NCI-H226 (cell line): ENCODE results near the gene ETFA.
A peak's percentile ranks its signal among the peaks of the same experiment; 100 is the strongest.
"Not testable (repeated sequence)": the region's sequence is repeated elsewhere in the genome, so short reads cannot be mapped to it uniquely, and the experiment has no call there.

ENCODE experiments used
- DNase-seq: peaks from one replicate; pipeline ENCODE4 v3.0.0-alpha.2; 2015

ETFA gene

DNA sequence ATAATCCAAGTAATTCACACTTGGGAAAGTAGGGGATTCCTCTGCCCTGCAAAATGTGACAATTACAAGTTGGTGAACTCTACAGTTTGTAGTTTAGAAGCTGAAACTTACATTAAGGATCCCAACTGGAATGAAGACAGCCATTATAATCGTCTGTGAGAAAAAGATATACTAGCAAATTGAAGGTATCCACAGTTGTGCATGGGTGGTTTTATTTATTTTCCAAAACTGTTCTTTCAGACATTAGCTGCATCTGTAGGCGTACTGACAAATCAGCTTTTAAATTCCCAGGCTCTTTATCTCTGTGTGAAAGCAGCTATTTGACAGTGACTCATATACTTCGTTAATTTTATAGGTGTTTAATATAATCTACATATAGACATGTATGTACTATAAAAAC is 12.8 kb upstream of the ETFA start:
- DNase-seq: peak; percentile 41

DNA sequence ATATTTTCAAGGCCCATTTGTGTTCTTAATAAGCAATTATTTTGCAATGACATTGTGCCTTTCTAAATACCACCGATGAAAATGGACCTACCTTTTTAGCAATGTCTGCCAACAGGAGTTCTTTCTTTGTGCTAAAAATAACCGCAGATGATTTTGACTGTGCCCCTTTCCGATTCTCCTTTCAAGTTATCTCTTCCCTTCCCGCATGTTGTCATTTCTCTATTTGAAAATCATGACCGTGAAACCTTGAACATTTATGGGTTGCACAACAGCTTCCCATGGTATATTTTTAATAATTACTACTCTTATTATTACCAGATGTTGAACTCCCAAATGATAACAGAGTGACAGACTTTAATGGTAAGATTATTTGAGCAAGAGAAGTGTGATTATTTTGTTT is 10.3 kb upstream of the ETFA start:
- no peak for DNase-seq

DNA sequence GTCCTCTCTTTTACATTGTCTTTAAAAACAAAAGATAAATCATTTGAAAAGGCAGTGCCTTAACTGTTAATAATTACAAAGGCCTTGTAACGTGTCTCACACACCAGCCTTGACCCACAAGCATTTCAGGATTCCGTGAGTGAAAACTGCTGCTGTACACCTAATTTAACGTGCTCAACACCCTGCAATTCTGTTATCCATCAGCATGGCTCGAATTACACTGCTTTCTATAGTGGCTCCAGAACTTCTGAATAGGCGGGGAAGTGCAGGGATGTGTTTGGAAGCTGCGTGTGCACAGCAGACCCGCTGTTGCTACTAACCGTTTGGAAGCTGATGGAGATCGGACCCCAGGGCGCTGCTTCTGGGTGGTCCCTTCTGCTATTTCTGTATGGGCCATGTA is 9.9 kb upstream of the ETFA start:
- no peak for DNase-seq

DNA sequence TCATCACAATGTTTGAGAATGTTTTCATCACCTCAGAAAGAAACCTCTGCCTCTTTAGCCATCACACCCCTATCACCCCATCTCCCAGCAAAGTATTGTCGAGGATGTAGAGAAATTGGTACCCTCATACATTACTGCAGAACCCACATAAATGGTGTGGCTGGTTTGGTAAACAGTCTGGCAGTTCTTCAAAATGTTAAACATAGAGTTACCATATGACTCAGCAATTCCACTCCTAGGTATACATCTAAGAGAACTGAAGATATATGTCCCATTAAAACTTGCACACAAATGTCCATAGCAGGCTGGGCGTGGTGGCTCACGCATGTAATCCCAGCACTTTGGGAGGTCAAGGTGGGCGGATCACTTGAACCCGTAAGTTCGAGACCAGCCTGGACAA is 8.7 kb upstream of the ETFA start:
- no peak for DNase-seq

DNA sequence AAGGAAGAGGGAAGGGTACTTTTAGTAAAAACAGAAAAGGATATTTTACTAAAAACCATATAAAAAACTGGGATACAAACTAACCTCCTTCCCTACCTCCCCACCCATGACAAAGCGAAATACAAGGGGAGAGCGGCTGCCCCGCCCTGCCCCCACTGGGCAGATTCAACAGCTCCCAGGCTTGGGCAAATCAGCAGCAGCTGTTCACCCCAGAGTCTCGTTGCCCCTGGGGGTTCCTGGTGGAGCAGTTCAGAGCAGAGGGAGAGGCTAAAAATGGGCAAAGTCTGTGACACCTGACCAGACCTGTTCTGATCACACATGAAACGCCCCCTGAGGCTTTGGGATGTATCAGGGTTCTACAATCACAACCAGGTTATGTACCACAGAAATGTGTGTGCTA is 2.5 kb upstream of the ETFA start:
- DNase-seq: no peak

DNA sequence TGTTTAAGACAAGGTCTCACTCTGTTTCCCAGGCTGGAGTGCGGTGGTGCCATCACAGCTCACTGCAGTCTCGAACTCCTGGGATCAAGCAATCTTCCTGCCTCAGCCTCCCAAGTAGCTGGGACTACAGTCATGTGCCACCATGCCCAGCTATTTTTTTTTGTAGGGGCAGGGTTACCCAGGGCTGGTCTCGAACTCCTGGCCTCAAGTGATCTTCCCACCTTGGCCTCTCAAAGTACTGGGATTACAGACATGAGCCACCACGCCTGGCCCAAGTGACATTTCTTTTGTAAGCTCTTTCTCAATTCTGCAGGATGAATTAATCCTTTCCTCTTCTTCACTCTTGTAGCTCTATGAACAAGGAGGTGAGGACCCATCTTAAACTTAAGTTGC is 1.9 kb upstream of the ETFA start:
- DNase-seq: not testable (repeated sequence)

DNA sequence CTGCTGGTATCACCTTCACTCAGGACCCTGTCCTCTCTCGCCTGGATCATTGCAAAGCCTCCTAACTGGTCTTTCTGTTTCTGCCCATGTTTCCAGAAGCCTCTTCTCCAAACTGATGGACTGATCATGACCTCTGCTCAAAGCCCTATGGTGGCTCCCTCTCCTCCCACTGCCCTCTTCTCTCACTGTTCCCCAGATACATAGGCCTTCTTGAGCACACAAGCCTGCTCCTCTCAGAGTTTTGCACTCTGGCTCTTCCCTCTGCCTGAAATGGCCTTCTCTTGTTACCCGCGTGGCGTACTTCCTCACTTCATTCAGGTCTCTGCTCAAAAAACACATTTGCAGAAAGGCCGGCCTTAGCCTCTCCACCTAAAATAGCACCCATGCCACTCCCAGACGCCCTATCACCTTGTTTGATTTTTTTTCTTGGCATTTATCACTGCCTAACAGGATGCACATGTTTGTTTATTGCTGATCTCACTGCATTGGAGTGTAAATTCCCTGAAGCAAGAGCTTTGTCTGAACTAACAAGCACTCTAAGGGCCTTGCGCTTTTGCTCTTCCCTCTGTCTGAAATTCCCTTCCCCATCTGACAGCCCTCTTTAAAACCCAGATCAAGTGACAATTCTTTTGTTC is 1.4 kb upstream of the ETFA start:
- DNase-seq: peak; percentile 73

DNA sequence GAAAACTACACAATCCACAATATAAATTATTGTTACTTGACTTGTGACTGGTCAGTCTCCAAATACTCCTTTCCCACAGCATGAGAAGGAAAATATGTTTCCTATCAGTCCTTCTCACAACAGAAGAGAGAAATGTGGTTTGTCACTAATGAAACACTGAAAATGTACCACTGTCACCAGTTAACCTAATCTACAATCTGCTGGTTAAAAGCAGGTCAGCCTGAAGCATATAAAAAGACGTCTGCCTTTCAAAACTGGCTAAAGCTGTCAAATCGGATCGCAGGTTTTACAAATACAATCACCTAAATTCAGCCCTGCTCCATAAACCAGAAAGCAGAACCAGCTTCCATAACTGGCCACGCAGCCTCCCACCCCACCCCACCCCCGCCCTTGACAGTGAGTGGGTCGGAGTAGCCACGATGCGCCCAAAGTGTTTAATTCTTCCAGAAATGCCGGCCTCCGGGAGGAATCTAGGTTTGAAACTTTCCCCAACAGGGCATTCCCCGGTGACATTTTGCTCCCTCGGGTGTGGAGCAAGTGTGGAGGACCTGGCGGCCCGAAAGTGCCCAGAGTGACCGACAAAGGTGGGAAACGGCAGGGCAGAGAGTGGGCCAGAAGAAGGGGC is 682 bp downstream of the ETFA start:
- DNase-seq: no peak

DNA sequence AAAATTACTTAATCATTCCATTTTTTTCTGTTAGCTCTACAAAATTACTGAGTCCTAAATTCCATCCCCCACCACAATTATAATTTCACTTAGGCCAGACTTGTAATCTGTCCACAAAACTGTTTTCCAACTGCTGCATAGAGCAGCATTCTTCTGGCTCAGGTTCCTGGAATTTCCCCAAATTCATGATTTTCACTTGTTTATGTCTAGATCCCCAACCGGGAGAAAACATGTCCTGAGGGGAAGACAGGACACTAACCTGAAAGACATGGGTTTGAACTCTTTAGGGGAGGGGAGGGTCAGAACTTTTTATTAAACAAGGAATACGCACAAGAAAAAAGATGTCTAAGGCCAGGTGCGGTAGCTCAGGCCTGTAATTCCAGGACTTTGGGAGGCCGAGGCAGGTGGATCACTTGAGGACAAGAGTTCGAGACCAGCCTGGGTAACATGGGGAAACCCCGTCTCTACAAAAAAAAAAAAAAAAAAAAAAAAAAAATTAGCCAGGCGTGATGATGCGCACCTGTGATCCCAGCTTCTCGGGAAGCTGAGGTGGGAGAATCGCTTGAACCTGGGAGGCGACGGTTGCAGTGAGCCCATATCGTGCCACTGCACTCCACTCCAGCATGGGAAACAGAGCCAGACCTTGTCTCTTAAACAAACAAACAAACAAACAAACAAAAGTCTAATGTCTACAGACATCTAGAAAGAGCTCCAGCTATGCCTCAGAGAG is 1.5 kb downstream of the ETFA start:
- DNase-seq: peak; percentile 21

DNA sequence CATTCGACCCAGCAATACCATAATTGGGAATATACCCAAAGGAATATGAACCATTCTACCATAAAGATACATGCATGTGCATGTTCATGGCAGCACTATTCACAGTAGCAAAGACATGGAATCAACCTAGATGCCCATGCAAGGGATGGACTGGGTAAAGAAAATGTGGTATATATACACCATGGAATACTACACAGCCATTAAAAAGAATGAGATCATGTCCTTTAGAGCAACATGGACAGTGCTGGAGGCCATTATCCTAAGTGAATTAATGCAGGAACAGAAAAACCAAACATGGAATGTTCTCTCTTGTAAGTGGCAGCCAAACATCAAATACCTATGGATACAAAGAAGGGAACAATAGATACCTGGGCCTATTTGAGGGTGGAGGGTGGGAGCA is 7.4 kb downstream of the ETFA start:
- no peak for DNase-seq

DNA sequence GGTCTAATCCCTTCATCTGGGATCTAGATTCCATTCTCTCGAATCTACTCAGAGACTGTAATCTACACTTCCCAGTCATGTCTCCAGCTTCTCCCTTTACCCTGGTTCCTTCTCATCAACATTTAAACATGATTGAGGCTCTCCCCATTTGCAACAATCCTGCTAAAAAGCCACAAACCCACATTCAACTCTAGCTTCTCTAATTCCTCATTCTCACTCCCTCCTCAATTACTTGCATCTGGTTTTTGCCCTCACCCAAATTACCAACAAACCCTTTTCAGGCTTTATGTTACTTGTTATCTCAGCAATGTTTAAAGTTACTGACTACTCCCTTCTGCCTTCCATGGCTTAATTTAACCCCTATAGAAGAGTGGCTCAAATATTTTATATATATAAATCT is 11.5 kb downstream of the ETFA start:
- no peak for DNase-seq

DNA sequence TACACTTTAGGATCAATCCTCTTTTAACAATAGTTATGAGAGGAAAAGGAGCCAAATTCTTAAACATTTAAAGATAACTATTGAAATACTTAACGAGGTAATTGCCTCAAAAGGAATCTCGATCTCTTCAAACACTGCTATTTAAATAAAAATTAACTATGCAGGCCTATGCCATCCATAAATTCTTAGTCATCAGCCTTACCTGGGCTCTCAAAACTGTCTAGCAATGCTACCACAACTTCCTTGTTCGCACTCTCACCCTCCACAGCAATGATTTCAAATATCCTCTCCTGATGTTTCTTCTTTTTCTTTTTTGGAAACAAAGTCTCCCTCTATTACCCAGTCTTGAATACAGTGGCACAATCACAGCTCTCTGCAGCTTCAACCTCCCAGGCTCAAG is 12.3 kb downstream of the ETFA start:
- DNase-seq: no peak

DNA sequence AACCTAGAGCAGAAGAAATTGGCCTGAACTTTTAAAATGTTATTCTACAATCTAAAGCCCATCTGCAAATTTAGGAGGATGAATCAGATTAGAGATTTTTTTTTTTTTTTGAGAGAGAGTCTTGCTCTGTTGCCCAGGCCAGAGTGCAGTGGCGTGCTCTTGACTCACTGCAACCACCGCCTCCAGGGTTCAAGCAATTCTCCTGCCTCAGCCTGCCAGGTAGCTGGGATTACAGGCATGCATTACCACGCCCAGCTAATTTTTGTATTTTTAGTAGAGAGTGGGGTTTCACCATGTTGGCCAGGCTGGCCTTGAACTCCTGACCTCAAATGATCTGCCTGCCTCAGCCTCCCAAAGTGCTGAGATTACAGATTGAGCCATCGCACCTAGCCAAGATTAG is 13.3 kb downstream of the ETFA start:
- not testable (repeated sequence) for DNase-seq

DNA sequence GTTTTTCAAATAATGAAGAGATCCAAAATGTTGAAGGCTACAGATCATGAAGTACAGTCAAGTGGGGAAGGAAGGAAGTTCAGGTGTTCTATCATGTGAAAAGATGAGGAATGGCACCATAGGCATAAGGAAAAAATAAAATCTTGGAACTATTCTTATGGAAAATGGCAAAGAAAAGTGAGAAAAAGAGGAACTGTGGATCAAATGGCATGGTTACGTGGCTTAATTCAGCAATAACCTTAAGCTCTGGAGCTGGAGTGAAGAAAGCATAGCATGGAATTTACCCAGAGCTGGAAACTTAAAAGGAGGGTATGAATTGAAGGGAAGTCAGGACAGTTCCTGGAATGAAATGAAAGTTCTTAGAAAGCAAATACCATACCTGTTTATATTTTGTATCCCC is 14.4 kb downstream of the ETFA start:
- no peak for DNase-seq

DNA sequence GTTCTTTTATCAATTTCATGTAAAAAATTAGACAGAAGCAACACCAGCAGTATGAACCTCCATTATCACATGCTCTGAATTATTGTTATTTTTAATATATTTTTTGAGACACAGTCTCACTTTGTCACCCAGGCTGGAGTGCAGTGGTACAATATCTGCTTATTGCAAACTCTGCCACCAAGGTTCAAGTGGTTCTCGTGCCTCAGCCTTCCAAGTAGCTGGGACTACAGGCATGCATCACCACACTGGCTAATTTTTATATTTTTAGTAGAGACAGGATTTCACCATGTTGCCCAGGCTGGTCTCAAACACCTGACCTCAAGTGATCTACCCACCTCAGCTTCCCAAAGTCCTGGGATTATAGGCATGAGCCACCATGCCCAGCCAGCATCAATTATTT is 16.8 kb downstream of the ETFA start:
- DNase-seq: not testable (repeated sequence)

DNA sequence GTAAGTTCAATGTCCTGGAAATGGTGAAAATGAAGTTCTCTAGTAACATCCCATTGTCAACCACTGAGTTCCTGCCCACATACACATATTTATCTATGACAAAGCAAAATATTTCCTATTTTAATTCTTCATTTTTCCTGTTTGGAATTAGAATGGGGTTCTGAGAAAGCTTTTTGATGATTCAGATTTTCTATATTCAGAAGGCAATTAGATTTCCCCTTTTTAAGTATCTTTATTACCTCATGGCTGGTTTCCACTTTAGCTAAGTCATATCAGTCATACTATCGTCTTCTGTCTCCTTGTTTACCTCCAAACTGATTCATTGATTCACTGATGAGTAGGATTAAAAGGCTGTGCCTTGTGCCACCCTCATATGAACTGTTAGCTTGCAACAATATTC is 17.9 kb downstream of the ETFA start:
- DNase-seq: no peak

DNA sequence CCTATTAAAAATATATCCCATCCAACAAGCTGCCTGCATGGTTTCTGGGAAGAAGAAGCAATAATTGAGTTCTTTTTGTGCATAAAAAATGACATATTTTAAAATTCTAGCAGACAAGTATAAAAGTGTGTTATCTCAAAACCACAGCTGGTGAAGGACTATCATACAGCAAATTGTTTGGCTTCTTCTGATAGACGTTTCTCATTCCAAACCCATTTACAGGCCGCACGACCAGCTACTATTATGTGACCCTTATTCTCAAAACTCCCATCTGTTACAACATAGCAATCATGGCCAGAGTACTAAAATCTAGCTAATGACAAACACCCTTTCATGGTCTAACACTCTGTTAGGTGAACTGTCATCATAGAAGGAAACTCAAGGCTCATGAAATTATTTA is 21.7 kb downstream of the ETFA start:
- no peak for DNase-seq

DNA sequence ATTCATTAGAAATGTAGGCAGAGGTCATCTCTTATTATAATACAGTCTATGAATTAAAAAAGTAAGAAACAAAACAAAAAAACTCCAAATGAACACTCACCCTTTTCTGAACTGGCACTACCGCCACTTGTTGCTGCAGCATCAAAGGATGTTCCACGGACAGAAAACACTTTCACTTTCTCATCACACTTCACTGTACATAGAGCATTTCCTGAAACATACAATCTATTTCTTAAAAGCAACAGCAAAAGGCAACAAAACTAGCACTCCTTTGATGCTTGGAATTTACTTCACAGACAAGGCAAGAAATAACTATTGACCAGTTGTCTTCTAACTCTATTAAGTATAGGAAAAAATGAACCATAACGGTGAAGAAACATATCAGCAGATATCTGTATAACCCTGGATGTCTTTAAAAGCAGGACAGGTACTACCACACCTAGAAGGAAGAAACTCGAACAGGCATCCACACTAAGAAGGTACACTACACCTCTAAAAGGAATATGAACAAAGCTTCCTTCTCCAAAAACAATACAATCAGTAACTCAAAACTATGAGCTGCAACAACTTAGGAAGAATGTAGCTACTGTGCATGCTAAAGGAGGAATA is 24.9 kb downstream of the ETFA start:
- no peak for DNase-seq

DNA sequence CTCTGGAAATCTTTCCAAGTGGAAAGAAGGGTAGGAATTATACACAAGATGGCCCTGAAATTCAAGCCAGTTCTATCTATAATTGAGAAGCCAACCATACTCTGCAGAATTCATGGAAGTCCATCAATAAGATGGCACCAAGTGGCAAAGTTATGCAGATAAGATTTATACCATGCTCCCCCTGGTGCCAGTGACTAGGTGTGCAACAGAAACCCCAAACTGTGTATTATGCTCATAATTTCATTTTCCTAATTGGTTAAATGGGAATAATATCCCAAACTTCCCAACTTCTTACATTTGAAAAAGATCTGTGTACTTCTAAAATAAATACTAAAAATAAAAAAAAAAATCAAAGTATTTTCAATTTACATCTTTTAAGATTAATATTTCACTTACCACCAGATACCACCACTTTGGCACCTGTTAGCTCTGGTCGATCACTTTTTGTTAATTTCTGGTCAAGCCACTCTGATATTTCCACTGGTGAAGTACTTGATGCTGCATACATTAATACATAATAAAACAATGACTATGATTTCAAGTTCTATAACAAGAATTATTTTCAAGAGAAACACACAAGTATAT is 25.9 kb downstream of the ETFA start:
- no peak for DNase-seq

DNA sequence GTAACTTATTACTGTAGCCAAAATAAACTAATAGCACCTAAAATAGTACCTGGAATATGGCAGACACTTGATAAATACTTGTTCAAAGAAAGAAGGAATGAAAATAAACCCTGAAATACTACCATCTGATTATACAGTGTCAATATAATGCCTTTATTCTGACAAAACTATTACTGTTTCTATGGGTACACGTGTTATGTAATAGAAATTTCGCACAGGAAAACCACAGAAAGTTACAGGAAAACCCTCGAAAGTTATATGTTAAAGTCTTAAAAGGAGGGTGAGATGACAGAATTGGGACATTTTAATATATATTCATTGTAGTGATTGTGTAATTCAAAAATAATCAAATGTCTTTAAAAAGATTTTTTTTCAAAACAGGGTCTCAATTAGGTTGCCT is 28.8 kb downstream of the ETFA start:
- no peak for DNase-seq

DNA sequence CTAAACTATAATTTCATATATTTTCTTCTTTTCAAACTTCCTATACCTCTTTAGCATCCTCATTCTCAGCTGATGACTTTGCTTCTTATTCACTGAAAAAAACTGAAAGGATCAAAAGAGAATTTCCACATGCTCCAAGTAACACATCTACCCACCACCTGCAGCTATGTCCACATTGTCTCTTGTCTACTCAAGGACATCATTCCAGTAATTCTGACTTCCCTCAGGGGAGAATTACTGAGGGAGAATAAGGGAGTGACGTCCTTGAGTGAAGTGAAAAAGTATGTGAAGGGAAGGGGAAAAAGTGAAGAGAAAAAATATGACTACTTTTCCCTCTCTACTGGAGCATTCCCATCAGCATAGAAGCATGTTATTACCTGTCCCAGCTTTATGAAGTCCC is 32.6 kb downstream of the ETFA start:
- DNase-seq: no peak

DNA sequence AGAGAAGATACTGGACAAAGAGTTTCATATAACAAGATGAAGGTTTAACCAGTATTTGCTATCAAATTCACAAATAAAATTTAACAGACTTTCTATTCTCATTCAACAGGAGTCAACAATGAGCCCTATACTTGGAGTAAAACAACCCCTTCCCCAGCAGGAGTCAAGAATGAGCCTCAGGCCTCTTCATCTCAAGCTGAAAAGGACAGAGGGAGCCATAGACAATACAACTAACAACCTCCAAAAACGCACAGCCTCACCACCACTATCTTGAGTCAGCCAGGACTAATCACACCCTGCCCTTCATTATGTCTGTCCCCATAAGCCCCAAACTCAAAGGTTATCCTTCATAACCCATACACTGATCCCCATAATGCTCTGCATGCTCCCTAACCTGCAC is 36.4 kb downstream of the ETFA start:
- no peak for DNase-seq

DNA sequence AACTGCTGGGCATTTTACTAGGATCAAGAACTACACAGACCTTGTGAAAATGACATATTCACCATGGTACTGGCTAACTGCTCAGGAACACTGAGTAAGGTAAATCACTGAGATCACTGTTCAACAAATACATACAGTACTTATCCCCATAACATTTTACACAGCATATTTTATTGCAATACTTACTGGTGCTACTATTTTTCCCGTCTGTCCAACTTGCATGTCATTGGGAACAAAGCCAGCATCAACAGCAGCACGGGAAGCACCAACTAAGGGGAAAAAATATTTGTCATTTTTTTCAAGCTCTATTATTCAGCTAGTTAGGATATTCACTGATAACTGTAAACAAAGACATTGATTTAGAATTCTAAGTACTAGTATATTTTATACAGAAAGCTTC is 37.0 kb downstream of the ETFA start:
- DNase-seq: no peak

DNA sequence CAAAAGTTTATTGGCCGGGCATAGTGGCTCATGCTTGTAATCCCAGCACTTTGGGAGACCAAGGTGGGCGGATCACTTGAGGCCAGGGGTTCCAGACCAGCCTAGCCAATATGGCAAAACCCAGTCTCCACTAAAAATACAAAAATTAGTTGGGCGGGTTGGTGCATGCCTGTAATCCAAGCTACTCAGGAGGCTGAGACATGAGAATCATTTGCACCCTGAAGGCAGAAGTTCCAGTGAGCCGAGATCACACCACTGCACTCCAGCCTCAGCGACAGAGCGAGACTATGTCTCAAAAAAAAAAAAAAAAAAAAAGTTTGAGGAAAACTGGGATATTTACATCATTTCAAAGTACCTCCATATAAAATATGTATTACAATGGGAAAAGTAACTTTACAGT is 40.4 kb downstream of the ETFA start:
- DNase-seq: no peak
